Neural progenitor cell (in vitro differentiated cells): Measurements from ENCODE around the gene LCE4A.

ENCODE experiments used
- CTCF ChIP-seq: fragments of 200-600 bp; sonication (generic); IDR thresholded peaks from 2 replicates; pipeline ENCODE4 v1.5.1; 2017; ENCODE audit warnings: antibody characterized with exemption, mild to moderate bottlenecking
- EZH2 ChIP-seq: fragments of 200-600 bp; sonication (generic); IDR thresholded peaks from 2 replicates; pipeline ENCODE4 v1.6.1; 2017; ENCODE audit warnings: antibody characterized with exemption, mild to moderate bottlenecking, moderate library complexity
- EZH2phosphoT487 ChIP-seq: fragments of 200-600 bp; sonication (generic); IDR thresholded peaks from 2 replicates; pipeline ENCODE4 v1.6.1; 2017; ENCODE audit warnings: antibody characterized with exemption

- TF ChIP-seq CTCF (no peak), EZH2 (no peak), EZH2phosphoT487 (no peak)
These were observed 24.1 kb upstream of the LCE4A start for GRCh38 chr1:152683846-152684245.
